Prostate gland (tissue), 2 donors: ENCODE measurements around the gene BCAT1. TPM values are rescaled to one million over a fixed set of nuclear protein-coding genes. Genes with fewer than 3 reads are reported as not detected.

Source experiments
- DNase-seq: peaks from one replicate; pipeline ENCODE4 v3.0.0-alpha.2; 2019; ENCODE audit warnings: low spot score
- H3K27ac ChIP-seq, 2 donors: fragments of 200-600 bp; sonication (generic); 2 replicates each; pipeline ENCODE4 v1.5.1; 2017 to 2019
- H3K27me3 ChIP-seq: fragments of 200-600 bp; sonication (generic); replicated peaks from 2 replicates; pipeline ENCODE4 v1.5.1; 2019; ENCODE audit not compliant: insufficient read depth
- H3K36me3 ChIP-seq, 2 donors: fragments of 200-600 bp; sonication (generic); 1 replicate in 1 of 2; 2 replicates in 1 of 2; pipeline versions ENCODE4 v1.5.1 to v1.8.1; 2017 to 2019
- H3K4me1 ChIP-seq: fragments of 200-600 bp; sonication (generic); replicated peaks from 2 replicates; pipeline ENCODE4 v1.5.1; 2019
- H3K4me3 ChIP-seq, 2 donors: fragments of 200-600 bp; sonication (generic); 2 replicates each; pipeline ENCODE4 v1.5.1; 2017 to 2019
- H3K9me3 ChIP-seq: fragments of 200-600 bp; sonication (generic); 2 replicates; pipeline ENCODE4 v1.5.1; 2017
- POLR2A ChIP-seq: fragments of 450-650 bp; IDR thresholded peaks from one replicate; pipeline ENCODE4 v1.6.1; 2016; ENCODE audit warnings: antibody characterized with exemption, mild to moderate bottlenecking
- POLR2AphosphoS5 ChIP-seq: sonication (generic); formaldehyde crosslinking; IDR thresholded peaks from one replicate; pipeline ENCODE4 v1.6.1; 2017; ENCODE audit warnings: antibody characterized with exemption
- WGBS: methylation state at CpG from one replicate; pipeline ENCODE4 v1.1.5; 2018; 5-methylcytosine and 5-hydroxymethylcytosine counted together
- intact Hi-C: fragments of 100-400 bp; cut with DNase I; formaldehyde crosslinking; loops from one replicate; pipeline ENCODE4 v1.14.2; 2022
- total RNA-seq, 2 donors: library from RNA; depleted of rRNA; stranded (reverse); fragments of >200 nt; gene quantifications; one replicate each; pipeline ENCODE4 v1.1.0, GENCODE V29; 2016
- TF ChIP-seq, protein P1 (sequence below), 4 experiments: fragments of 200-600 bp in 2 of 4; fragments of 450-650 bp in 2 of 4; sonication (generic) in 2 of 4; IDR thresholded peaks; 1 replicate in 3 of 4; 2 replicates in 1 of 4; pipeline ENCODE4 v1.5.1; 2016 to 2019; ENCODE audit warnings: antibody characterized with exemption in 4 of 4, mild to moderate bottlenecking in 2 of 4, moderate library complexity in 2 of 4

The BCAT1 gene
- total RNA-seq, 2 donors from 2014 or later: 0.59 to 43.1 TPM

DNA sequence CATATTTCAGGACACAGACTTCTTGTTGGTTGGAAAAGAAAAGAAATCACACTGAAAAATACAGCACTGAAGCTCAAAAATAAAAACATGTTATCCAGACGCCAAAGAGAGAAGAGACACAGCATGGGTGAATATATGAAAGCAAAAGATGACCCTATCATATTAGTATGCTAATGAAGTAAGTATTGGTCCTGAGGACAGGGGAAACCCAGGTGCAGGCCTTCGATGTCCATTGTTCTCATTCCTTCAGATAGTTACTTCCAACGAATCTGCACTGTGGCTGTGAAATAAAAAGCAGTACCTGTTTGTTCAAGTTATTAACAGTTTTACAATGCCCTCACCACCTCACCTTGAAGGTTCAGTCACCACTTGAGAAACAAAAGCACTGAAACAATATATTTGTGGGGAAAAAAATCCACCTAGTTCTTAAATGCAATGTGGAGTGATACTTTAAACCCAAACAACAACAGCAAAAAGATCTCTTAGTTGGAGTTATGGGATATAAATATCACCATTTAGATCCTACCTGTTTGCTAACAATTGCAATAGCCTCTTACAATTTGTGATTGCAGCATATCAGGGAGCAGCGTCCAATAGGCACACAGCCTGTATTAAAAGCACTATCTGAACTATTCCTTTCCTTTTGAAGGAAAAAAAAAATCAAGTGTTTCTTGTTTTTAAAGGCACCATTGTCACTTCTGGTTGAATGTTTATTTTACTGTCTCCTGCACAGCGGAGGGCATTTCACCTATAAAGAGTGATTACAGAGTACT lies 188.1 kb downstream of the BCAT1 start:
- WGBS: 37% methylated on average over 5 of the region's 5 CpGs
- no peak for DNase-seq
- Histone ChIP-seq H3K4me3 (no peak overlapping the region), H3K4me1 (no peaks in the 10 kb centered on the region), H3K36me3 (no peaks in the 10 kb centered on the region), H3K9me3 (no peaks in the 10 kb centered on the region), H3K27me3 (no peaks in the 10 kb centered on the region), H3K27ac (no peak overlapping the region)
- TF ChIP-seq POLR2A: no peak
- TF ChIP-seq, protein P1, sequence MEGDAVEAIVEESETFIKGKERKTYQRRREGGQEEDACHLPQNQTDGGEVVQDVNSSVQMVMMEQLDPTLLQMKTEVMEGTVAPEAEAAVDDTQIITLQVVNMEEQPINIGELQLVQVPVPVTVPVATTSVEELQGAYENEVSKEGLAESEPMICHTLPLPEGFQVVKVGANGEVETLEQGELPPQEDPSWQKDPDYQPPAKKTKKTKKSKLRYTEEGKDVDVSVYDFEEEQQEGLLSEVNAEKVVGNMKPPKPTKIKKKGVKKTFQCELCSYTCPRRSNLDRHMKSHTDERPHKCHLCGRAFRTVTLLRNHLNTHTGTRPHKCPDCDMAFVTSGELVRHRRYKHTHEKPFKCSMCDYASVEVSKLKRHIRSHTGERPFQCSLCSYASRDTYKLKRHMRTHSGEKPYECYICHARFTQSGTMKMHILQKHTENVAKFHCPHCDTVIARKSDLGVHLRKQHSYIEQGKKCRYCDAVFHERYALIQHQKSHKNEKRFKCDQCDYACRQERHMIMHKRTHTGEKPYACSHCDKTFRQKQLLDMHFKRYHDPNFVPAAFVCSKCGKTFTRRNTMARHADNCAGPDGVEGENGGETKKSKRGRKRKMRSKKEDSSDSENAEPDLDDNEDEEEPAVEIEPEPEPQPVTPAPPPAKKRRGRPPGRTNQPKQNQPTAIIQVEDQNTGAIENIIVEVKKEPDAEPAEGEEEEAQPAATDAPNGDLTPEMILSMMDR (IDR thresholded peaks at IDR 0.05): no peak
- no peak for TF ChIP-seq POLR2AphosphoS5
- intact Hi-C loops: no loop called here

DNA sequence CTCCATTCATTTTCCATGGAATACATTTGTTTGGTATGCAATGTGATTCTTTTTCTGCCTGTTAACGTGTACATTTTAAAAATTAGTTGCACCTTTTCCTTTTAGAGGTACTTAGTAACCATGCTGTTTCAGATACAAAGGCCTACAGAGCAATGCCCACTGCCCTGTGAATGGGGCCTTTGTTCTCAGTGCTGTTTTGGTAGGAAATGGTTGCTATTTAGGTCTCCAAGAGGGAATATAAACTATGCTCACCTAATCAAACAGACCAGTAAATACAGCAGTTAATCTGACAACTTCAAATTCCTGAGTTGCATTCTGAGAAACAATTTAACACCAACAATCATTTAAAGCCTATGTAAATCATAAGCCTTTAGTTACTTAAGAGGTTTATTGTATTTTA lies 188.7 kb downstream of the BCAT1 start:
- Histone ChIP-seq H3K27me3 (no peaks in the 10 kb centered on the region), H3K4me3 (no peak overlapping the region), H3K9me3 (no peaks in the 10 kb centered on the region), H3K27ac (no peak overlapping the region), H3K4me1 (no peaks in the 10 kb centered on the region), H3K36me3 (no peaks in the 10 kb centered on the region)
- DNase-seq: no peak
- WGBS: 70% methylated on average over 1 of the region's 1 CpG
- intact Hi-C loops: no loop called here
- no peak for TF ChIP-seq POLR2AphosphoS5
- TF ChIP-seq, protein P1 (IDR thresholded peaks at IDR 0.05): no peak
- TF ChIP-seq POLR2A: no peak

Other genes with a start within 250 kb of the BCAT1 start
- gene DNAI7, start 246.1 kb upstream of the BCAT1 start, total RNA-seq: 1 to 10 TPM; 1.5 to 3.8 TPM
- gene ETFRF1, start 246.1 kb upstream of the BCAT1 start, total RNA-seq: 10 to 100 TPM; 23.1 to 39.3 TPM